Measurements from ENCODE around the gene FZD7.

The FZD7 gene

DNA sequence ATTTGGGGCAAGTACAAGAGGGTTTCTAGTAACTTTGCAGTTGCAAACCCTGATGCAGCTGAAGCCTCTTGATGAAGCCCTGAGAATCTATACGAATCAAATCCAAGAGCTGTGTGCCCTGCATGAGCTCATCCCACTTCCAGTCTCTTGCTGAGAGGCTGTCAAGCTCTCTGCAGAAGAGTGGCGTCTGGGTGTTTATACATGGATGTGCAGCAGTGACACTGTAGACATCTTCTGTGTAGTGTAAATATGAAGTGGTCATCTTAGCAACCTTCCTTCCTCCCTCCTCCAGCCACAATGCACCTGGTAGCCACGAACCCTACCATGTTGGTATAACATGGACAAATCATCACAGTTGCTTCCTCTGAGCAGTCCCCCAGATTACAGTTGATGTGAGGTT lies 21.0 kb downstream of the FZD7 start:
- FAIRE-seq (no peak), DNase-seq (ENCODE audit: insufficient read length, low spot score) (no peak)
- TF ChIP-seq CTCF (IDR thresholded peaks at IDR 0.05; ENCODE audit: insufficient read depth, missing control alignments) = no peak

DNA sequence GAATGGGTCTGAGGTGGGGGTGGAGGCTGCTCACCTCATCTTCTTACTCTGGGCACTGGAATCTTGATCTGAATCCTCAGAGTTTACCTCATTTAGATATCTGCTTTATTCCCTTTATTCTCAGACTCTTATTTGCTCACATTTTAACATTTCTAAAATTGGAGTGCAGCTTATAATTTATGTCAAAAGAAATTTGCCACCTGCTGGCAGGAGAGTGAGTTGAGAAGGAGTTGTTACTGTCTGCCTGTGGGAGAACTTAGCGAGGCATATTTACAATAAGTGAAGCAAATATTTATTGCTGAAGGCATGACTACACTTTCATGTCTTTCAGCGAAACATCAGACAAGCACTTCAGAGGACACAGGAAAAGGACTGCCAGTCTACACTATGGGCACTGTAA lies 23.0 kb downstream of the FZD7 start:
- TF ChIP-seq CTCF (IDR thresholded peaks at IDR 0.05; ENCODE audit: insufficient read depth, missing control alignments) = peak; percentile 25
- FAIRE-seq (no peak), DNase-seq (ENCODE audit: insufficient read length, low spot score) (no peak)

DNA sequence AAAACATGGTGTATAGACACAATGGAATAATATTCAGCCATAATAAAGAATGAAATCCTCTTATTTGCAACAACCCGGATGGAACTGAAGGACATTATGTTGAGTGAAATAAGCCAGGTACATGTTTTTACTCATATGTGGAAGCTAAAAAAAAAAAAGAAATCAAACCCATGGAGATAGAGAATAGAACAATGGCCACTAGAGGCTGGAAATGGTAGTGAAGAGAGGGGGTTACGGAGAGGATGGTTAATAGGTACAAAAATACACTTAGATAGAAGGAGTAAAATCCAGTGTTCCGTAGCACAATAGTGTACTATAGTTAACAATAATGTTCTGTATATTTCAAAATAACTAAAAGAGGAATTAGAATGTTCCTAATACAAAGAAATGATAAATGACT lies 26.6 kb downstream of the FZD7 start:
- DNase-seq (ENCODE audit: insufficient read length, low spot score) (no peak), FAIRE-seq (no peak)
- peak; percentile 12 for TF ChIP-seq CTCF (IDR thresholded peaks at IDR 0.05; ENCODE audit: insufficient read depth, missing control alignments)

DNA sequence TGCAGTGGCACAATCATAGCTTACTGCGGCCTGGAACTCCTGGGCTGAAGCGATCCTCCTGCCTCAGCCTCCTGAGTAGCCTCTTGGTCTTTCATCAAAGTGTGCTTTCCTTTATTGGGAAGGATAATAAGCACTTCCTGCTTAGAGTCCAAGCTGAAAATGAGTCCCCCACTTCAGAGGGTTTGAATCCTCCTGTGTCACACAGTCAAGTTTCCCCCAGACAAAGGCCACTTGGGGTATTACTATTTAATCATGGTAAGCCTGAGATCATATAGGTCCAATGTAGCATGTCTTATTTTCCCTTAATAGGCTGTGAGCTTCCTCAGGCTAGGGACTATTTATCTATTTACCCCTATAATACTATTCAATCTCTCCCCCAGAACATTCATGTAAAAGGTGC lies 28.0 kb downstream of the FZD7 start:
- no peak for TF ChIP-seq CTCF (IDR thresholded peaks at IDR 0.05; ENCODE audit: insufficient read depth, missing control alignments)
- DNase-seq (ENCODE audit: insufficient read length, low spot score) = no peak
- no peak for FAIRE-seq

GRCh38 chr2:202064171-202064880 lies 30.7 kb downstream of the FZD7 start:
- no peak for TF ChIP-seq CTCF (IDR thresholded peaks at IDR 0.05; ENCODE audit: insufficient read depth, missing control alignments)
- DNase-seq (ENCODE audit: insufficient read length, low spot score) = no peak
- no peak for FAIRE-seq

DNA sequence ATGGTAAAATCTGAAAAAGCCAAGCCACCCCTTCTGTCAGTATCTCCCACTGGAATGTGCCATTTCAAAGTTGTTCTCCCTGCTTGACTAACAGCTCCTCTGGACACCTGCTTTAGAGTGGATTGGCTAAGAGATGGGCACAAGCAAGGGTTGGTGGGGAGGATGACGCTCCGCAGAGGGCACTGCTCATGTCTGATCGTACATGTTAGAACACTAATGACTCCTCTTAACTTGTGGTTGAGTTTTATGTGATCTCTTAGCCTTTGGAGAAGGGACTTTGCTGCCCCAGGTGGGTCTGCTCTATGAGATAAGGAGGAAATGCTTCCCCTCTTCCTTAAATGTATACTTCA lies 31.2 kb downstream of the FZD7 start:
- no peak for DNase-seq (ENCODE audit: insufficient read length, low spot score)
- FAIRE-seq = no peak
- TF ChIP-seq CTCF (IDR thresholded peaks at IDR 0.05; ENCODE audit: insufficient read depth, missing control alignments) = no peak

DNA sequence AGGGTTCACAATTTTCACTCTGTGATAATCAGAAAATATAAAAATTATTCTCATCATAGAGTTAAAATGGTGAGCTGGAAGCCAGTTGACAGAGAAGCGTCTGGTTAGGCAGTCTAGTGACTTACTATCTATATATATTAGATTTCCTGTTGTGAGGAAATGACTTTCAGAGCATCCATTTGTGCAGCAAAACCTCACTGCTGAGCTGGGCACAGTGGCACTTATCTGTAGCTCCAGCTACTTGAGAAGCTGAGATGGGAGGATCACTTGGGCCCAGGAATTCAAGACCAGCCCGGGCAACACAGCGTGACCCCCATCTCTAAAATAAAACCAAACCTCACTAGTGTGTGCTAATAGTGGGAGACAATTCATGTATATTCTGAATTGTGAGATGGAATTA lies 32.2 kb downstream of the FZD7 start:
- no peak for DNase-seq (ENCODE audit: insufficient read length, low spot score)
- no peak for FAIRE-seq
- TF ChIP-seq CTCF (IDR thresholded peaks at IDR 0.05; ENCODE audit: insufficient read depth, missing control alignments) = no peak
